Hematopoietic multipotent progenitor cell treated with erythropoietin and hydrocortisone succinate and interleukin-3 and kit ligand, for 4 days (in vitro differentiated cells): ENCODE results near the gene GNAO1.
A peak's percentile ranks its signal among the peaks of the same experiment; 100 is the strongest.

ENCODE experiments used
- DNase-seq: peaks from one replicate; pipeline ENCODE4 v3.0.0-alpha.2; 2015

GNAO1 gene

DNA sequence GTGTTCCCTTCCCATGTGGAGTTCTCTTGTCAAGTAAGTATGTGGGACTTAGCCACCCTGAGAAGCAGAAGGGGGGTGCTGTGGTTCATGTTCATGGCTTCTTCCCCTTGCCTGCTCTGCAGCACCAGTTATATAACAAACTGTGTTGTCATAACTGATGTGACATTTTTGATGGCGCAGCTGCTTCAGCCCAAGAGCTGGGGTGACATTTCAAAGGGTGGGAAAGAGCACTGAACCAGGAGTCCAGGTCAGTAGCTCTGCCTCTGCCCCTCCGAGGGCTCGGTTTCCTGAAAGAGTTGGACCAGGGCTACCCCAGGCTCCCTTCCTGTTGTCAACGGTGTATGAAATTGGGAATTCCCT lies 7.4 kb downstream of the GNAO1 start:
- DNase-seq: no peak

DNA sequence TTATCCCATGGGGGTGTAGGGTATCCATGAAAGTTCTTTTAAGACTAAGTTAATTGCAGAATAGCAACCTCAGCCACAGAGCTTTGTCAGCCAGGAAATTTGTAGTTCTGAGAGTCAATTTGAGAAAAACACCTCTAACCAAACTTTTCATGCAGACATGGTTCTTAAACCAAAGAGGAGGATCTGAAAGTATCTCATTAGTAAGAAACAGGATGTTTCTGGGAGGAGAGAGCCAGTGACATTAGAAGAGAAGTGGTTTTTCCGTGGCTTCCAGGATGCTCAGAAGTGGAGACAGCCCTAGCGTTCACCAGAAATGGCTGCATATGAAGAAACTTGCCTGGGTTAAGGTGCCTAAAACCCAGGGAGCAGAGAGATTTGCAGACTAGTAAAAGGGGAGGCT lies 7.9 kb downstream of the GNAO1 start:
- no peak for DNase-seq

DNA sequence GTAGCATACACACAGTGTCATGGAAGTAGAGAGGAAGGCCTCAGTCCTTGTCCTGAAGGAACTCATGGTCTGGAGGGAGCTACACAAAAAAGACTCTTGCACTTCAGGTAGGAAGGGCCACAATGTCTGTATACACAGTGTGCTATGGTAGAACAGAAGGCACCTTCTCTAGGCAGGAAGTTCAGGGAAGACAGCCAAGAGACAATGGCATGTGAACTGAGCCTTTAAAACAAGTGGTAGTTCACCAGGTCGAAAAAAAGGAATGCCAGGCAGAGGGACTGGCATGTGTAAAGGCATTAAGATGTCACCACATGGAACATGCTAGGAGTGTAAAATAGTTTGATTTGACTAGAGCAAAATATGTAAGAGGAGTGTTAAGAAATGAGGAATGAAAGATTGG lies 9.7 kb downstream of the GNAO1 start:
- DNase-seq: no peak

DNA sequence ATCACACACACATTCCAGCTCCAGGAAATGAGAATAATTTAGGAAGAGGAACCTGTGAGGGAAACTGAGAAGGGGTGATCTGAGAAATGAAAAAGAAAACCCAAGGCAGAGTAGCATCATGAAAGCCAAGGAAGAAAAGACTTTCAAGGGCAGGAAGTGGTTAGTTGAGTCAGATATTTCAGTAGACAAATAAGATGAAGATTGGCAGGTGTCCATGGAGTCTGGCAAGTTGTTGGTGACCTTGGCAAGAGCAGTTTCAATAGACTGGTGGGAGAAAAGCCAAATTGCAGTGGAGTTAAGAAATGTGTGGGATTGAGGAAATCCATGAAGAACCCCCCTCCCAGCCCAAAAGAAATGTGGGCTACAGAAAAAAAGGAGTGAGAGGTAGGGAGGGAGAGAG lies 10.7 kb downstream of the GNAO1 start:
- peak; percentile 34 for DNase-seq

DNA sequence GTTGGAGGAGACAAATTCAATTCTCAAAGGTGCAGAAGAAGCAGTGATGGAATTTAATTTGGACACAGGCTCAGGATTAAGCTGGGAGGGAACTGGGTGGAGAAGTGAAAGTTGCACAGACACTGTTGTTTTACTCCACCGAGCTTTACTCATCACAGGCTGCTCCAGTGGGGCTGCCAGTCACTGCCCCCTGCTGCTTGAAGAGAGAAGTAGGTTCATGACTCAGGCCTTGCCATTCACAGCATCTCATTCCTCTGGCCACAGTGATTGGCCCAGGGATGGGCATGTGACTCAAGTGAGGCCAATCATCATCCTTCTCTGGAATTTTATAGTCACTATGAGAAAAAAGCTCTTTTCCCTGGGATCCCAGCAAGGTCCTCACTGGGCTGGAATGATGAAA lies 11.8 kb downstream of the GNAO1 start:
- DNase-seq: peak; percentile 52

DNA sequence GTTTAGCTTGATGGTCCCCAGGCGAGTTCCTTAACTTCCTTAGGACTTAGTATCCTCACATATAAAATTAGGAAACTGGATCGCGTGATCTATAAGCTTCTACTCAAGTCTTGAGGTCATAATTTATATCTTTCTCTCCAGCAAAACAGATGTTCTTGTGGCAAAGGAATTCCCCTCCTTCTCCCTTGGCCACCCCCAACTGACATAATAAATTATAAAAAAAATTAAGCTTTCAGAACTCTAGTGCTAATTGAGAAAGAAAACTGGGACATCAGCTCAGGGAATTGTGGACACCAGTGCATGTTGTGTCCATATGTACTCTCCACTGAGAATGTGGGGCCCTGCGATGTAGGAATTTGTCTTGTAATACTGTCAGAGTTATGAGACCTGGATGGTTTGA lies 13.5 kb downstream of the GNAO1 start:
- no peak for DNase-seq

DNA sequence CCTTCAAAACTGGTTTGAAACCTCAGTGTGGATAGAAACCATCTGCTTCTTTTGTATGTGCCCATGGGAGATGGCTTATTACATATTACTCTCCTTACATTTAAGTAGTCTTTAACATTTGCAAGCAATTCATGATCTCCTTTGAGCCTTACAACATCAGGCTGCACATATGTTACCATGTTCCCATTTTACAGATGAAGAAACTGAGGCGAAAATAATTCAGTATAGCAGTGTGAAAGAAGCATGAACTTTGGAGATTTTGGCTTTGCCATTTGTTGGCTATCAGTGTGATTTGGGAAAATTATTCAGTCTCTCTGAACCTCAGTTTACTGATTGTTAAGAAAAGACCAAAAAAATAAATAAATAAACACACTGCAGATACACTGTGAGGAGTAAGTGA lies 15.7 kb downstream of the GNAO1 start:
- DNase-seq: no peak

DNA sequence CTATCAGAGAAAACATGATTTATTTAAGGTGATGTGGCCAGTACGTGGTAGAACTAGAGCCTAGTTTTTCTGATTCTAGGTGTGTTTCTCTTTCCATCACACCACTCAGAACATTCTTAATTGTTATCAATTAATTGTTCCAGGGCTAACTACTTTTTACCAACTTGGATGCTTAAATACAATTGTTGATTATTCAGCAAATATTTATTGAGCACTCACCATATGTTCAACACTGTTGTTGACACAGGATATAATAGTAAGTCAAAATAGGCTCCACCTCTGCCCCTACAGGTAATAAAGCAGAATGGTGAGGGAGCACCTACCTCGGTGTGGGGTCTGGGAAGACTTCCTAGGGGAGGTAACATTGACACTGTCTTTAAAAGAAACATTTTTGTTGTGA lies 16.1 kb downstream of the GNAO1 start:
- no peak for DNase-seq

DNA sequence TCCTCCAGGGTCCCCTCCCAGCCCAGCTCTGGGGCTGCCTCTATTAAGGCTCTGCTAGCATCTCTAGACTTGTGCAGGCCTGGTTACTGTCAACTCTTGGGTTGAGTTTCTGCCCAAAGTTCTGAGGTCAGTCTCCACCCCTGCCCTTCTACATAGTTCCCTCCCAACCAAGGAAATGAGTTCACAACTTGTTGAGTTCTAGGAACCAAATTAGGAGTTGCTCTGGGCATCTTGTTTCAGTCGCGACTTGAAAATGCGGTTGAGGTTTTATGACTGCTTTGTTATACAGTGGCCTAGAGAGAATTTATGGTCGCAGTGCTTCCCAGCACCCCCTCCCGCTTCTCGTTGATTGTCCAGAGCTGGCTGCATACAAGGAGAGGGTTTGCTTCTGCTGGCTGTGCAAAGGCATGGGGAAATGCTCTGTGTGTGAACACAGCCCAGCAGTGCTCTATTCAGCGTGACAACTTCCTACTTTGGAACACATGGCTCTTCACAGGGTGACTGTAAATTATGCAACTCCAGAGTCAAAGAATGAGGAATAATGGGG lies 20.2 kb downstream of the GNAO1 start:
- DNase-seq: no peak

DNA sequence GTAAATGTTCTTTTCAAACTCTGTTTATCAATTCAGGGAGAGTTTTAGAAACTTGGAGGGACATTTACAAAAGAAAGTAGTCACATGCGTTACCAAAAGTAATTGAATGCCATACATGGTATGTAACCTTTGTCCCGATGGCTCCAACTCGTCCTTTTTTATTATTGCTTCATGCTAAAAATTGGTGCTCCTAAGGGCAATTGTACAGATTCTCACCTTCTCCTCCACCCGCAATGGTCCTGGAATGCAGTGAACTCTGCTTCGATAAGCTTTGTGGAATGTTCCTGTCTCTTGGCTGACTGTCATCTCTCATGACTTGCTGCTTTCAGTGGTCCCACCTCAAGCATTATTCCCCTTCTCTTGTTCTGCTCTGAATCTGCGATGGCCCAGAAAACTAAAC lies 20.9 kb downstream of the GNAO1 start:
- no peak for DNase-seq

DNA sequence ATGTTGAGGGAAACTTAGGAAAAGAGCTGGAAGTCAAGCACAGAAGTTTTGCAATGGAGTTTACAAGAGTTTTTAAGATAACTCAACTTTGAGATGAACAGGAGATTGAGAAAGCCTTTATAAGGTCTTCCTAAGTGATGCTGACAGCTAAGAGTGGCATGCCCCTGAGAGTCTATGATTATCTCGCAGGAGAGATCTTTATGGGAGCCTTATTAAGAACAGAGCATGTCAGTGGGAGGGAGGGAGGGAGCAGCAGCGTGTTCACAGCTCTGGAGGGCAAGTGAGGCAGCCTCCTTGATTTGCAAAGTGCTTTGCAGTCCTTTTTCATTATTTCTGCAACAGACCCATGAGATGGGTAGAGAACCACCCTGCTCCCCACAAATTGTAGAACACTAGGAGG lies 30.7 kb downstream of the GNAO1 start:
- no peak for DNase-seq

DNA sequence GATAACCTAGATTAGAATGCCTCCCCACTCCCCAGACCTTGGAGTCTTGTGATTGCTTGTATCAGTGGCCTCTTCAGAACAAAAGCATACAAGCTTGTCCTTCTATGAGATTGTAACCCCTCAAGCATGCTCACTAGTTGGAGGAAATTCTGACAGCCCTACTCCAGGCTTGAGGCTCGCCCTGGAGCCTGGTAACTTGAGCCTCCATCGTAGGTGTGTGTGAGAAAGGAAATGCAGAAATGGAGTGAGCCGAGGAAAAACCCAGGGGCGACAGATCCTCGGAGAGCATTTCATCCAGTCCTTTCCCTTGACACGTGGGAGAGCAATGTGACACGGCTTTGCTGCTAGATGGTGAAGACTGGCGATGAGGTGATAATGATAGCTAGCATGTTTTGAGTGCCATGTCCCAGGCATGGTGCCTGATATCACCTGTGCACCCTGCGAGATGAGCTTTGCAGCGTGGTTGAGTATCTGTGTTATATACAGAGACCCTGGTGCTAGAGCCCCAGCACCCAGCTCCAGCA lies 31.2 kb downstream of the GNAO1 start:
- no peak for DNase-seq

DNA sequence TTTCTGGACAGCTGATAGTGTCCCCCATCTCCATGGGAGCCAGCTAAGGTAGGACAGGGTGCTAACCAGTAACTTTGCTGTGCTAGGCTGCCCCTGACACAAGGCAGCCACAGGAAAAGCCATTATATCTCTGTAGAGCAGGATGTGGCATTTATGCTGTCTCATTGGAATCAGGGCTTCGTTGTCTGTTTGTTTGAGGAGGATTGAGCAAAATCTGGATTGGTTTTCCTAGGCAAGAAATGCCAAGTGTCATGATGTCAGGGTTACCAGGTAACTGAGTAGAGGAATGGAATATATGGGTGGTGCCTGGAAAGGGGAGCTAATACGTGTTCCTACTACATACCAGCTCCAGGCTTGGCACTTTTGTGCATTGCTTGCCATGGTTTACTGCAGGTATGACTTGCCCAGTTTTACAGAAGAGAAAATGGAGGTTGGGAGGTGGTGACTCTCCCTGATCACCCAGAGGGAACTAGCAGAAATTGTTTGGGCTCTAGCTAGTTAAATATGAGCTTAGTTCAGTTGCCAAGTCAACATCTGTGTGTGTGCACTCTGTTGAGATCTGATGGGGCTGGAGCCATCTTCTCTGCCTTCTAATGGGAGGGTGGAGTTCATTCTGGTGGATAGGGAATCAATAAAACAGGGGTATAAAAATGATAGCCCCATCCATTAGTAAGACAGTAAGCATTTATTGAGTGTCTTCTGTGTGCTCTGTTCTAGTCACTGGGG lies 33.9 kb downstream of the GNAO1 start:
- DNase-seq: no peak

DNA sequence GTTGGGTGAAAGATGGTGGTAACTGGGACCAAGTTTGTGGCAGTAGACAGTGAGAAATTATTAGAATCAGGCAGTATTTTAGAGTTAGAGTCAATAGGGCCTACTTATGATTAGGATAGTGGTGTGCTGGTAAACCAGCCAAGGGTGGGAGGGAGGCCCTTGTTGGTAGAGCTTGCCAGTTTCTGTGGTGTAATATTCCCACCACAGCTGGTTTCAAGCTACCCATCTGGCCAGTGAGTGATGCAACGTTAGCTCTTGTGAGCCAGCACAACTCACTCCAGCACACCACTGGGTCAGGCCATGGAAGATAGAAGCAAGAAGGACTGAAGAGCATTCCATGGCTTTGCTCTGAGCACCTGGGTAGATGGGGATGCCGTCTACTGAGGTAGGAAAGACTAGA lies 34.9 kb downstream of the GNAO1 start:
- DNase-seq: peak; percentile 68

DNA sequence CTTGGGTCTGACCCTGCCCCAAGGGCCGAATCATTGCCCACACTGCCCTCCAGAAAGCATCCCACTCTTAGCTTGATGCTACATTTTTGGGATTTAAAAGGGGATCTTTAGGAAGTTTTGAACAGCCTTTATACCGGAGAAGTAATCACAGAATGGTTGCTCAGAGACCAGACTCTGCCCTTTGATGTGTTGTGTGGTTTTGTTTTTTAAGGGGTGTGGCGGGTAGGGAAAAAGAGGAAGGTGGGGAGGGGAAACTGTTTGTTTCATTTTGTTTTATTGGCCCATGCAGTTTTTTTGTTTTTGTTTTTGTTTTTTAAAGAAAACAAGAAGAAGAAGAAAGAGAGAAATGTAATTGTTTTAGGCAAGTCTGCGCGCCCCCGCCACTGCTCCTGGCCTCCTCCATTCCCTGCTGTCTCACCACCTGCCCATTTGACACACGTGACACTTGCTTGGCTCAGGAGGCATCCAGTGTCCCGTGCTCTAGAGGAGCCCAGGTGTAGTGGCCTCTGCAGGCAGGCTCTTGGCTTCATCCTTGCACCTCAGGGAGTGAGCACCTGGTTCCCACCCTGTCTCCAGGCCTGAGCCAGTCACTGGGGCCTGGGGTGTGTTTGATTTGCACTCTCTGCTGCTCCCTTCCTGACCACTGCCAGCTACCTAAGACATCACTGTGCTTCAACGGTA lies 35.7 kb downstream of the GNAO1 start:
- DNase-seq: peak; percentile 51

DNA sequence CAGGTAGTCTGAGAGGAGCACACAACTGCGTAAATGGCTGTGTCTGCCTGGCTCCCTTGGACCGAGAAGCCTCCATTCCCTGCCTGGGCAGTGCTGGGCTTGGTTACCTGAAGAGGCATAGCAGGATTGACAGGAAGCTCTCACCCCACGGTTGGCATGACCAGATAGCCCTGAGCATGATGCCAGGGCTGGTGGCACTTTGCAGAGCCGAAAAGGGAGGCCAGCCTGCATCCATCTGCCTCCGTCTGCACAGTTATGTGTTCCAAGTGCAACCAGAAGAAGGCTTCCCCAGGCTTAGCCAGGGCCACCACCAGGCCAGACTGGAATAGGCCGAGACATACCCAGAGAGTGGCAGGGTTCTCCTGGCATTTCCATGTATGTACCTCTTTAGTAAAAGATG lies 36.6 kb downstream of the GNAO1 start:
- no peak for DNase-seq

DNA sequence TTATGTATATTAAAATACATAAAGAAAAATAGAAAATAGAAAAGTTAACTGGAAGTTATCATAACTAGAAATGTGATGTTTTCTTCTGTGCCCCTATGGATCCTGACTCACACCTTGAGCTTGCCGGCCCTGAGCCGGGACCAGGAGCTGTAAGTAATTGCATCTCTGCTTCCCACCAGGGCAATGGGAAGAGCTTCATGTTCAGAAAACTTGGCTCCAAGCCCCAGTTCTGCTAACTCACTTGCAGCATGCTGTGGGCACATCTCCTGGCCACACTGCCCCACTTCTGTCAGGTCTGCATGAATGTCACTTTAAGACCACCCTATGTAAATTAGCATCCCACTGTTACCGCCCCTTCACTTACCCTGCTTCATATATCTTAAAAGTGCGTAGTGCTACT lies 37.2 kb downstream of the GNAO1 start:
- DNase-seq: no peak

DNA sequence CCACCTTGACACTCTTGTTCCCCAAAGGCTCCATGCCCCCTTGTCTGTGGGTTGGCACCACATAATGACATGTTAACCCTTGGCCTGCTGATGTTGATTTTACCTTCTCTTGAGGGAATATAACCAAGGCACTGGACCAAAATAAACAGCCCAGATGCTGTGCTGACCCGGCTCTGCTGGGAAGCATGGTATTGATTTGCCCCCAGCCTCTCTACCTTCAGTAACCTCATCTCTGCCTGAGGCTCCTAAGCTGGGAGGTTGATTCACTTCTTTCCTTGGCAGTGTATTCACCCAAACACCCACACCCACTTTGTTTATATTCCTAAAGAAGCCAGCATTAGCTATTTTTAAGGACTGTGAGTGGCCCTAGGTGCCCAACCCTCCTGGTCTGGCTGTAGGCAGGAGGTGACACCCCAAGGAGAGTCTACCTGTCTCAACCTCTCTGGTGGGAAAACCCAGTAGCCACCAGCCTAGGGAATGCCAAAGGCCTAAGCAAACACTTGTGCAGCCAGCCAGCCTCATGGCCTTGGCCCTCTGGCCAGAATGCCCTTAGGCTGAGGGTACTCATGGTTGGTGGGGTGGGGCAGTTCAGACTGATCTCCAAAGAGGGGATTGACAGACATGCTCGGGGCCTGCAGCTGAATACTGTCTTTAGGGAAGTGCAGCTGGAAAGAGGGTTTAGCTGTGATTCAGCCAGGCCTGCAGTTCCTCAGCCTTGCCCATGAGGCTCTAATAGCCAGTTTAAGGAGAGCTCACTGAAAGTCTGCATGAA lies 42.7 kb downstream of the GNAO1 start:
- no peak for DNase-seq

DNA sequence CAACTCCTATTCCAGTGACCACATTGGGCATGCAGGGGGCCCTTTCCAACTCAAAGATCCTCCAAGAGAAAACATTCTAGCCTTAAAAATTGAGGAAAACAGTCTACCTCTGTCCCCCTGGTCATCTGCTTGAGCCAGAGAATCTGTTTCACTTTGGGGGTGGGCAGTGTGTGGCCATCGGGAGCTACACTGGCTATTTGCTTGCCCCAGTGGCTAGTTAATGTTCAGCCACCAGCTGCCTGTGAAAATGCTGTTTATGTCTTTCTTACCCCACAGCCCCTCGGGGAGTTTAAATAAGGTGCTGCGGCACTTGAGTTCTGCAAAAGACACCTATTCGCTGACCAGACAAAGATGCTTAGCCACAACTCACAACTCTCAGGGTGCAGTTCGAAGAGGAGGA lies 43.4 kb downstream of the GNAO1 start:
- DNase-seq: no peak

DNA sequence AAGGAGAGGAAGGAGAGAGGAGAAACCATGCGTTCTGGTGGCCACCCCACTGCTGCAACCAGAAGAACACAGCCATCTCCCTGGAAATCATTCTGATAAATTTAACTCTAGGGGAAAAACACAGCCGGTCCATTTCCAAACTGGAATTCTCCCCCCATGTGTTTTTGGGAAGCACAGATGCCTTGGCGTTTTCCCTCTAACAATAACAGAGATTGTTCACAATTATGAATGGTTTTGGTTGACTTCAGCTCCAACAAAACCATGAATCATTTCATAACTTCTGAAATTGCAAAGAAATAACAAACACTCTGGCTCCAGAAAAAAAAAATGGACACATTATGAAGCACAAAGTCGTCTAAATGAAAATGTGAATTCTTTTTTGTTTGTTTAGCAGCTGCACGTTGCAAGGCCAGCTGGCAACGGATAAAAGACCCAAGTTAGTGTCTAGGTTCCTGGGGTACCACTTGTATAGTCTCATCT lies 46.2 kb downstream of the GNAO1 start:
- DNase-seq: no peak

DNA sequence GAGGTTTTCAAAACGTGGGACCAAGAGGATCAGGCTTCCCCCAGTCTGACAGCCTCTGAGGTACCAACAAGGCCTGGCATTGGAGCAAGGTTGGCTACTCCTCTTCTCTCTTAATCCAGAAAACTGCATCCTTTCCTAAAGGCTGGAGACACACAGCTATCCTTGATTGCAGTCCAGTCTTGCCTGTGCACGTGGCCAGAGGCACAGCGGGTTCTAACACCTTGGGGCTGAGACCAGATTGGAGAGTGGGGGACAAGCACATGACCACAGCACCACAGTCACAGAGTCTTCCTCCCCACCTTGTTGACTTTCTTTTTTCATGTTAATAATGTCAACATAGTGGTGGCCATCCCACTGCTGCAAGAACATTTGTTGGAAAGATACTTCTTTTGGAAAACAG lies 46.9 kb downstream of the GNAO1 start:
- DNase-seq: no peak

DNA sequence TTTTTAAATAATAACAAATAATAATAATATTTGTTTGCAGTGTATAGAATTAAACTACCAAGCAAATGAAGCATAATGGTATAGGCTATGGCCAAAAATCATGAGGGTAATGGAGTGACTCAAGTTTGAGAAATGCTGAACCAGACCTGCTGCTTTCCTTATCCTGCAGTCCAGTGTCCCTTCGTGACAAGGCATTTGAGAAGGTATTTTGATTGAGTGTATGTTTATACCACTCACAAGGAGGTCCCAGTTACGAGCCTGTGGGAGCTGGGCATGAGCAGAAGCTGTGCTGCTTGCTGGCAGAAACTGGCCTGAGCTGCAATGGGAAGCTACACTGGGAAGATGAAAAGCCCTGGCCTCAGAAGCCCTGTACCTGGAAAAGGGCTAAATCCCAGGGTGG lies 50.3 kb downstream of the GNAO1 start:
- DNase-seq: no peak

DNA sequence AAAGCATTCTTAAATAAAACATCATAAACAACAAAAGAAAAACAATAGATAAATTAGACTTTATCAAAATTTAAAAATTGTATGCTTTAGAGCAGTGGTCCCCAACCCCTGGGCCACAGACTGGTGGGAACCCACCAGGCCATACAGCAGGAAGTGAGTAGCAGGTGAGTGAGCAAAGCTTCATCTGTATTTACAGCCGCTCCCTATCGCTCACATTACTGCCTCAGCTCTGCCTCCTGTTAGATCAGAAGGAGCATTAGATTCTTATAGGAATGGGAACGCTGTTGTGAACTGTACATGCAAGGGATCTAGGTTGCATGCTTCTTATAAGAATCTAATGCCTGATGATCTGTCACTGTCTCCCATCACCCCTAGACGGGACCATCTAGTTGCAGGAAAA lies 51.5 kb downstream of the GNAO1 start:
- no peak for DNase-seq

DNA sequence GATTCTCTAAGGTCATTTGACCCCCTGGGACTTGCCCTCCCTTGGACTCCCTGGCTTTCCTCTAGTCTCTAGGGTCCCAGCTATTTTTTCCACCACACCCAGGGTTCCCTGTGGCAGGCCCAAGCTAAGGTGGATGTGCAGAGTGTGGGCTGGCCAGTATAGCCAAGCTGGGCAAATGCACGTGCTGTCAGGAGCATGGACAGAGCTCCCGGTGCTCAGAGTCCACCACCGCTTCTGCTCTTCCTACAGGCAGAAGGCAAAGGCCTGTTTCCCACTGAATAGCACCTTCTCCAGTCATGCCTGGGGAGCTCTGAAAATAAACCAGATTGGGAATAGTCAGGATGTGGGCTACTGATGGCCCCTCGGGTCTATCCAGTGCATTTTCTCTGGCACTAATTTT lies 53.3 kb downstream of the GNAO1 start:
- DNase-seq: no peak
